Fibroblast of lung (primary cell): ENCODE data around the gene HSPBP1. TPM values are rescaled to one million over a fixed set of nuclear protein-coding genes. Genes with fewer than 3 reads are reported as not detected.

ENCODE experiments used
- DNase-seq, 2 donors: peaks; one replicate each; pipeline versions ENCODE4 v3.0.0 to v3.0.0-alpha.2; 2010; ENCODE audit warnings: low read depth in 2 of 2
- H2AFZ ChIP-seq: 2 replicates; pipeline ENCODE4 v1.5.1; 2012; ENCODE audit warnings: low read length, control low read depth, inconsistent platforms
- H3K27ac ChIP-seq: 2 replicates; pipeline ENCODE4 v1.5.1; 2011; ENCODE audit warnings: low read length, control low read depth; ENCODE audit not compliant: insufficient read depth
- H3K27me3 ChIP-seq: 2 replicates; pipeline ENCODE4 v1.5.1; 2011; ENCODE audit warnings: mild to moderate bottlenecking, low read length; ENCODE audit not compliant: control insufficient read depth, insufficient read depth
- H3K36me3 ChIP-seq: 2 replicates; pipeline ENCODE4 v1.5.1; 2011; ENCODE audit warnings: low read length; ENCODE audit not compliant: control insufficient read depth, insufficient read depth
- H3K4me1 ChIP-seq: 2 replicates; pipeline ENCODE4 v1.5.1; 2011; ENCODE audit warnings: low read length; ENCODE audit not compliant: control insufficient read depth, insufficient read depth; ENCODE audit errors: extremely low read depth
- H3K4me2 ChIP-seq: 2 replicates; pipeline ENCODE4 v1.5.1; 2011; ENCODE audit warnings: low read length, control low read depth; ENCODE audit not compliant: insufficient read depth; ENCODE audit errors: extremely low read depth
- H3K4me3 ChIP-seq, 4 experiments: fragments of 200-600 bp in 1 of 4; sonication (generic) in 1 of 4; replicated peaks in 1 of 4; 2 replicates each; pipeline ENCODE4 v1.5.1; 2011 to 2016; ENCODE audit warnings: low read length in 4 of 4, low read depth in 3 of 4, mild to moderate bottlenecking in 3 of 4, control low read depth in 2 of 4, inconsistent platforms in 1 of 4, mixed read lengths in 1 of 4; ENCODE audit not compliant: insufficient read depth in 1 of 4; ENCODE audit errors: control extremely low read depth in 1 of 4
- H3K79me2 ChIP-seq: 2 replicates; pipeline ENCODE4 v1.5.1; 2012; ENCODE audit warnings: mild to moderate bottlenecking, low read length, inconsistent platforms; ENCODE audit not compliant: control insufficient read depth, insufficient read depth
- H3K9ac ChIP-seq: 2 replicates; pipeline ENCODE4 v1.5.1; 2011; ENCODE audit warnings: mild to moderate bottlenecking, low read length, control low read depth; ENCODE audit not compliant: insufficient read depth
- H3K9me3 ChIP-seq: 2 replicates; pipeline ENCODE4 v1.5.1; 2012; ENCODE audit warnings: low read depth, low read length; ENCODE audit not compliant: control insufficient read depth, insufficient read depth
- H4K20me1 ChIP-seq: 2 replicates; pipeline ENCODE4 v1.5.1; 2011; ENCODE audit warnings: low read length; ENCODE audit not compliant: control insufficient read depth, insufficient read depth; ENCODE audit errors: extremely low read depth
- EZH2 ChIP-seq: IDR thresholded peaks from 2 replicates; pipeline ENCODE4 v1.5.1; 2012; ENCODE audit warnings: low read length, control low read depth, mild to moderate bottlenecking; ENCODE audit errors: missing control alignments
- polyA plus RNA-seq, 2 donors: library from polyadenylated mRNA; depleted of rRNA in 1 of 2; stranded (reverse) in 1 of 2; unstranded in 1 of 2; fragments of >200 nt; gene quantifications; 2 replicates each; pipeline ENCODE4 v1.2.1, GENCODE V29; 2011 to 2012; ENCODE audit warnings: missing spikeins in 1 of 2
- total RNA-seq: library from RNA; depleted of rRNA; stranded (reverse); fragments of >200 nt; gene quantifications from 2 replicates; pipeline ENCODE4 v1.2.1, GENCODE V29; 2014
- TF ChIP-seq, protein P1 (sequence below), 2 donors: IDR thresholded peaks in 1 of 2; conservative IDR thresholded peaks in 1 of 2; 1 replicate in 1 of 2; 2 replicates in 1 of 2; pipeline ENCODE4 v1.5.1; 2011 to 2012; ENCODE audit warnings: low read length in 2 of 2, control low read depth in 1 of 2, inconsistent platforms in 1 of 2, low read depth in 1 of 2, mild to moderate bottlenecking in 1 of 2

HSPBP1 gene
- total and polyA plus RNA-seq, 2 donors (not counting 1 experiment from before 2014, with no cell fraction given) = 12.5 to 21.5 TPM

DNA sequence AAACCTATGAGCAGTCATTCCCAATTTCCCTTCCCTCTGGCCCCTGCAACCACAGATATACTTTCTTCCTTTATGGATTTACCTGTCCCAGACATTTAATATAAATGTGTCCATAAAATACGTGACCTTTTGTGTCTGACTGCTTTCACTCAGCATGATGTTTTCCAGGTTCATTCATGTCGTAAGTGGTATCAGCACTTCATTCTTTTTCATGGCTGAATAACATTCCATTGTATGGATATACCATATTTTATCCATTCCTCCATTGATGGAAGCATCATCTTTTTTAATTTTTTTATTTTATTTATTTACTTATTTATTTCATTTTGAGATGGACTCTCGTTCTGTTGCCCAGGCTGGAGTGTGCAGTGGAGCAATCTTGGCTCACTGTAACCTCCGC, 13.1 kb downstream of the HSPBP1 start:
- TF ChIP-seq, protein P1, sequence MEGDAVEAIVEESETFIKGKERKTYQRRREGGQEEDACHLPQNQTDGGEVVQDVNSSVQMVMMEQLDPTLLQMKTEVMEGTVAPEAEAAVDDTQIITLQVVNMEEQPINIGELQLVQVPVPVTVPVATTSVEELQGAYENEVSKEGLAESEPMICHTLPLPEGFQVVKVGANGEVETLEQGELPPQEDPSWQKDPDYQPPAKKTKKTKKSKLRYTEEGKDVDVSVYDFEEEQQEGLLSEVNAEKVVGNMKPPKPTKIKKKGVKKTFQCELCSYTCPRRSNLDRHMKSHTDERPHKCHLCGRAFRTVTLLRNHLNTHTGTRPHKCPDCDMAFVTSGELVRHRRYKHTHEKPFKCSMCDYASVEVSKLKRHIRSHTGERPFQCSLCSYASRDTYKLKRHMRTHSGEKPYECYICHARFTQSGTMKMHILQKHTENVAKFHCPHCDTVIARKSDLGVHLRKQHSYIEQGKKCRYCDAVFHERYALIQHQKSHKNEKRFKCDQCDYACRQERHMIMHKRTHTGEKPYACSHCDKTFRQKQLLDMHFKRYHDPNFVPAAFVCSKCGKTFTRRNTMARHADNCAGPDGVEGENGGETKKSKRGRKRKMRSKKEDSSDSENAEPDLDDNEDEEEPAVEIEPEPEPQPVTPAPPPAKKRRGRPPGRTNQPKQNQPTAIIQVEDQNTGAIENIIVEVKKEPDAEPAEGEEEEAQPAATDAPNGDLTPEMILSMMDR (conservative IDR thresholded peaks at IDR 0.05 in 1 of 2, IDR thresholded peaks at IDR 0.05 in 1 of 2; ENCODE audit: low read depth in 1 of 2, low read length in 2 of 2) = no peak
- no peak for TF ChIP-seq EZH2
- no peaks in the 10 kb centered on the region for H3K27me3 ChIP-seq
- DNase-seq = no peak

DNA sequence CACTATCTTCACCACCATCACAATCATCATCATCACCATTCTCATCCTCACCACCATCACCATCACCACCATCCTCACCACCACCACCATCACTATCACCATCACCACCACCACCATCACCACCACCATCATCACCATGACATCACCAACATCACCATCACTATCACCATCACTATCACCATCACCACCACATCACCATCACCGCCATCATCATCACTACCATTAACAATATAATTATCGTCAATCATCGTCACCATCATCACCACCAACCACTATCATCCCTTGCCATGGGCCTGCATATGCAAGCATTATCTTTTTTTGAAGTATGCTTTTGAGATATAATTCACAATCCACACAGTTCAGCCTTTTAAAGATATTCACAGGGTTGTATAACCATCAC, 13.5 kb downstream of the HSPBP1 start:
- Histone ChIP-seq H3K9ac (no peak overlapping the region), H3K36me3 (peaks cover 2% of the 10 kb centered on the region), H3K79me2 (peaks cover 2% of the 10 kb centered on the region), H3K4me1 (no peaks in the 10 kb centered on the region), H2AFZ (no peak overlapping the region), H3K27me3 (no peaks in the 10 kb centered on the region), H4K20me1 (no peaks in the 10 kb centered on the region), H3K4me2 (no peak overlapping the region), H3K27ac (no peak overlapping the region), H3K9me3 (no peaks in the 10 kb centered on the region), H3K4me3 (no peak overlapping the region)
- TF ChIP-seq EZH2 = no peak
- TF ChIP-seq, protein P1 (conservative IDR thresholded peaks at IDR 0.05 in 1 of 2, IDR thresholded peaks at IDR 0.05 in 1 of 2; ENCODE audit: low read depth in 1 of 2, low read length in 2 of 2) = no peak
- DNase-seq = no peak

More for the DNA sequence above, 13.1 kb downstream of the HSPBP1 start:
- H3K79me2 ChIP-seq = peaks cover 2% of the 10 kb centered on the region
- H3K4me3 ChIP-seq = no peak overlapping the region
- no peaks in the 10 kb centered on the region for H4K20me1 ChIP-seq
- H3K9ac ChIP-seq = no peak overlapping the region
- H3K4me1 ChIP-seq = no peaks in the 10 kb centered on the region
- peaks cover 2% of the 10 kb centered on the region for H3K36me3 ChIP-seq
- H3K27ac ChIP-seq = no peak overlapping the region
- no peak overlapping the region for H3K4me2 ChIP-seq
- H2AFZ ChIP-seq = no peak overlapping the region
- no peaks in the 10 kb centered on the region for H3K9me3 ChIP-seq

DNA sequence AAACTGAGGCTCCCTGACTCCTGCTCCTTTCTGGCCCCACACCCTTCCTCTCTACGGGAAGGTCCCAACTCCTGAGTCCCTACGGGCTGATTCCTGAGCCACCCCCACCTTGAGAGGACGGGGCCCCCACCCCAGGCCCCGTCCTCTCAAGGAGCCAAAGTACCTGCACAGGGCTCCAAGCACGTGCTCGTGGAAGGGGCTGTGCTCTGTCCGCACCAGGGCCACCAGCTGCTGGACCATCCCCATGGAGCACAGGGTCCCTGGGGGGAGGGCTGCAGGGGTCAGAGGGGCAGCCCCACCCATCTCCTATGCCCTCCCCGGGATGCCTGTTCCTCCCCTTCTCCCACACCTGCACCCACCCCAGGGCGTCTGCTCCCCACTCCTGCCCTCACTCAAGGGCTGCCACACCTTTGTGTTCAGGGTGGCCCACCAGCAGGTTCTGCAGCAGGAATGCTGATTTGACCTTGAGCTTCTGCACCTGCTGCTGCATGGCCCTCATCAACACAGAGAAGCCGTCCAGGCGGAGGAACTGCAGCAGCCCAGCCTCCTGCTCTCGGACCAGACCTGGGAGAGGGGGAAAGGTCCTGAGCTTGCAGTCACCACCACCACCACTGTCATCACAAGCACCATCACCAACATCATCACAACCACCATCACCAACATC, 14.1 kb downstream of the HSPBP1 start:
- H4K20me1 ChIP-seq = no peaks in the 10 kb centered on the region
- no peak overlapping the region for H3K27ac ChIP-seq
- no peak for TF ChIP-seq EZH2
- TF ChIP-seq, protein P1 (conservative IDR thresholded peaks at IDR 0.05 in 1 of 2, IDR thresholded peaks at IDR 0.05 in 1 of 2; ENCODE audit: low read depth in 1 of 2, low read length in 2 of 2) = no peak
- H3K9me3 ChIP-seq = no peaks in the 10 kb centered on the region
- no peak overlapping the region for H3K4me2 ChIP-seq
- no peak overlapping the region for H2AFZ ChIP-seq
- H3K79me2 ChIP-seq = peaks cover 2% of the 10 kb centered on the region
- H3K4me1 ChIP-seq = no peaks in the 10 kb centered on the region
- H3K27me3 ChIP-seq = no peaks in the 10 kb centered on the region
- H3K36me3 ChIP-seq = peaks cover 2% of the 10 kb centered on the region
- no peak overlapping the region for H3K9ac ChIP-seq
- DNase-seq = no peak
- H3K4me3 ChIP-seq = no peak overlapping the region
